Measurements from ENCODE around the gene SPRYD7. TPM values are rescaled to one million over a fixed set of nuclear protein-coding genes. Genes with fewer than 3 reads are reported as not detected.

Gene SPRYD7
- total RNA-seq, 1 experiment from 2014 or later = 6.8 TPM

- no peaks in the 10 kb centered on the region for H3K9me2 ChIP-seq (replicated peaks; ENCODE audit: low read length)
- TF ChIP-seq, protein P1, sequence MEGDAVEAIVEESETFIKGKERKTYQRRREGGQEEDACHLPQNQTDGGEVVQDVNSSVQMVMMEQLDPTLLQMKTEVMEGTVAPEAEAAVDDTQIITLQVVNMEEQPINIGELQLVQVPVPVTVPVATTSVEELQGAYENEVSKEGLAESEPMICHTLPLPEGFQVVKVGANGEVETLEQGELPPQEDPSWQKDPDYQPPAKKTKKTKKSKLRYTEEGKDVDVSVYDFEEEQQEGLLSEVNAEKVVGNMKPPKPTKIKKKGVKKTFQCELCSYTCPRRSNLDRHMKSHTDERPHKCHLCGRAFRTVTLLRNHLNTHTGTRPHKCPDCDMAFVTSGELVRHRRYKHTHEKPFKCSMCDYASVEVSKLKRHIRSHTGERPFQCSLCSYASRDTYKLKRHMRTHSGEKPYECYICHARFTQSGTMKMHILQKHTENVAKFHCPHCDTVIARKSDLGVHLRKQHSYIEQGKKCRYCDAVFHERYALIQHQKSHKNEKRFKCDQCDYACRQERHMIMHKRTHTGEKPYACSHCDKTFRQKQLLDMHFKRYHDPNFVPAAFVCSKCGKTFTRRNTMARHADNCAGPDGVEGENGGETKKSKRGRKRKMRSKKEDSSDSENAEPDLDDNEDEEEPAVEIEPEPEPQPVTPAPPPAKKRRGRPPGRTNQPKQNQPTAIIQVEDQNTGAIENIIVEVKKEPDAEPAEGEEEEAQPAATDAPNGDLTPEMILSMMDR (conservative IDR thresholded peaks at IDR 0.05; ENCODE audit: low read depth, low read length) = no peak
- TF ChIP-seq EZH2 (IDR thresholded peaks at IDR 0.05; ENCODE audit: low read length, unreplicated experiment) (no peak), EZH2phosphoT487 (IDR thresholded peaks at IDR 0.05; ENCODE audit: borderline replicate concordance, low read length) (no peak)
- ChIA-PET CTCF (no interaction called here), POLR2A (ENCODE audit: unreplicated experiment) (no interaction called here)
- BruUV-seq (replicated peaks) = no TSS peak
- no peak overlapping the region for H3K4me2 ChIP-seq (ENCODE audit: low read length)
- no peak overlapping the region for H2AFZ ChIP-seq (ENCODE audit: low read length)
- no peaks in the 10 kb centered on the region for H3K9me3 ChIP-seq (ENCODE audit: low read length)
- H3K9ac ChIP-seq (ENCODE audit: low read length) = no peak overlapping the region
- peaks cover 27% of the 10 kb centered on the region for H3K79me2 ChIP-seq (ENCODE audit: low read length)
- intact Hi-C loops (cut with micrococcal nuclease) = loop anchor here (10.0 kb wide), 1 partner anchor 278 kb away; no protein-coding TSS in a partner anchor
- no peaks in the 10 kb centered on the region for H3K36me3 ChIP-seq (ENCODE audit: low read depth, low read length)
- no peaks in the 10 kb centered on the region for H3F3A ChIP-seq (ENCODE audit: low read length, unreplicated experiment)
- H3K4me1 ChIP-seq (ENCODE audit: insufficient read depth, low read length) = peaks cover 15% of the 10 kb centered on the region
- H3K27me3 ChIP-seq (ENCODE audit: low read length) = no peaks in the 10 kb centered on the region
- H3K27ac ChIP-seq (ENCODE audit: low read length) = no peak overlapping the region
- no peaks in the 10 kb centered on the region for H4K20me1 ChIP-seq (ENCODE audit: low read length)
- no peak overlapping the region for H3K4me3 ChIP-seq (ENCODE audit: low read length)
- ATAC-seq (no peak), DNase-seq (no peak)
These were observed 3.3 kb downstream of the SPRYD7 start for GRCh38 chr13:49932868-49933267.

DNA sequence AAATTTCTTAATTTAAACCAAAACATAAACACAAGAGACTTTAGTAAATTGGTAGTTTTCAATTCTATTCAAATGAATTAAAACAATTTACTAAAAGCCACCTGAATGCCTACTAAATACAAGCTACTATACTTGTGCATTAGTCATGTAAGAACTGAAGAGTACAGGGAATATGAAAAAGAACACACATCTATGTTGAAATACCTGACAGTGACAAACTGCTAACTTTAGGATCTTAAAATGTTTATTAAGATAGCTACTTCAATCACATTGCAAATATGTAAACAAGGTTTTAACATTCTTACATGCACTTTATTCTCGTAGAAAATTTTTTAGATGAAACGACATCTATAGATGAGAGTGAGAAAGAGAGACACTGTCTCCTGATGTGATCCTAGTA lies 4.1 kb downstream of the SPRYD7 start:
- ChIA-PET CTCF (no interaction called here), POLR2A (ENCODE audit: unreplicated experiment) (interaction anchor here (0.6 kb wide), 1 partner anchor 152 kb away, joined by 4 read pairs; no protein-coding TSS in a partner anchor)
- DNase-seq (no peak), ATAC-seq (no peak)
- Histone ChIP-seq H3K4me3 (ENCODE audit: low read length) (no peak overlapping the region), H3K9me3 (ENCODE audit: low read length) (no peaks in the 10 kb centered on the region), H3K9ac (ENCODE audit: low read length) (no peak overlapping the region), H3K36me3 (ENCODE audit: low read depth, low read length) (no peaks in the 10 kb centered on the region), H3K27me3 (ENCODE audit: low read length) (no peaks in the 10 kb centered on the region), H3K79me2 (ENCODE audit: low read length) (peaks cover 27% of the 10 kb centered on the region), H3K4me1 (ENCODE audit: insufficient read depth, low read length) (peaks cover 15% of the 10 kb centered on the region), H2AFZ (ENCODE audit: low read length) (no peak overlapping the region), H3K4me2 (ENCODE audit: low read length) (no peak overlapping the region), H4K20me1 (ENCODE audit: low read length) (no peaks in the 10 kb centered on the region), H3K9me2 (replicated peaks; ENCODE audit: low read length) (no peaks in the 10 kb centered on the region), H3K27ac (ENCODE audit: low read length) (no peak overlapping the region), H3F3A (ENCODE audit: low read length, unreplicated experiment) (no peaks in the 10 kb centered on the region)
- intact Hi-C loops (cut with micrococcal nuclease) = loop anchor here (10.0 kb wide), 1 partner anchor 277 kb away; no protein-coding TSS in a partner anchor
- no TSS peak for BruUV-seq (replicated peaks)
- no peak for TF ChIP-seq EZH2 (IDR thresholded peaks at IDR 0.05; ENCODE audit: low read length, unreplicated experiment)
- TF ChIP-seq, protein P1 (conservative IDR thresholded peaks at IDR 0.05; ENCODE audit: low read depth, low read length) = no peak
- no peak for TF ChIP-seq EZH2phosphoT487 (IDR thresholded peaks at IDR 0.05; ENCODE audit: borderline replicate concordance, low read length)

DNA sequence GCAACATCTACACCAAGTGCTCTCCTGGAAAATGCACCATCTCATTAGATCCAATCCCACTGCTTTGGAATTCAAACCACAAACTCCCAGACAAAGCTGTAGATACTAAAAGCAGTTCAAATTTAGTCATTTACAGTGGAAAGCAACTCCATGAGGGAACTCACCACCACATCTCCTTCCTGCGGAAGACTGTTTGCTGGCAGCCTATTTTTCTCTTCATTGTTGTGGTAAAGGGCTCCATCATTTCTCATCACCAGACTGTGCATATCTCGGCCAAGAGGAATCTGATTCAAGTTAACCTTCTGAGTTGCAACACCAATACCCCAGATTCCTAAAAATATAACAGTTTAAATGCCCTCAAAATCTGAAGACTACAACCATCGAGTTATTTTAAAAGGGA lies 8.4 kb downstream of the SPRYD7 start:
- no peaks in the 10 kb centered on the region for H3K9me3 ChIP-seq (ENCODE audit: low read length)
- DNase-seq (no peak), ATAC-seq (no peak)
- no TSS peak for BruUV-seq (replicated peaks)
- H3K4me2 ChIP-seq (ENCODE audit: low read length) = no peak overlapping the region
- no peaks in the 10 kb centered on the region for H3K4me1 ChIP-seq (ENCODE audit: insufficient read depth, low read length)
- peaks cover 2% of the 10 kb centered on the region; the same call in 1 of the 2 replicates for H3K36me3 ChIP-seq (ENCODE audit: low read depth, low read length)
- H4K20me1 ChIP-seq (ENCODE audit: low read length) = no peaks in the 10 kb centered on the region
- H3K9ac ChIP-seq (ENCODE audit: low read length) = no peak overlapping the region
- no peaks in the 10 kb centered on the region for H3K9me2 ChIP-seq (replicated peaks; ENCODE audit: low read length)
- POLR2A ChIA-PET (ENCODE audit: unreplicated experiment) = no interaction called here
- intact Hi-C loops (cut with micrococcal nuclease) = no loop called here
- no peak overlapping the region for H3K4me3 ChIP-seq (ENCODE audit: low read length)
- H3K27me3 ChIP-seq (ENCODE audit: low read length) = no peaks in the 10 kb centered on the region
- TF ChIP-seq EZH2 (IDR thresholded peaks at IDR 0.05; ENCODE audit: low read length, unreplicated experiment) (no peak), EZH2phosphoT487 (IDR thresholded peaks at IDR 0.05; ENCODE audit: borderline replicate concordance, low read length) (no peak)
- TF ChIP-seq, protein P1 (conservative IDR thresholded peaks at IDR 0.05; ENCODE audit: low read depth, low read length) = no peak
- CTCF ChIA-PET = no interaction called here
- no peak overlapping the region for H3K27ac ChIP-seq (ENCODE audit: low read length)
- no peaks in the 10 kb centered on the region for H3F3A ChIP-seq (ENCODE audit: low read length, unreplicated experiment)
- H2AFZ ChIP-seq (ENCODE audit: low read length) = no peak overlapping the region
- H3K79me2 ChIP-seq (ENCODE audit: low read length) = peaks cover 7% of the 10 kb centered on the region

All from PC-3 (cell line).